ENCODE results near the gene RANBP3.

- TF ChIP-seq EZH2 (optimal IDR thresholded peaks at IDR 0.05; ENCODE audit: low read depth, low read length) (no peak), CTCF (IDR thresholded peaks at IDR 0.05; ENCODE audit: low read length) (no peak), EZH2phosphoT487 (IDR thresholded peaks at IDR 0.05; ENCODE audit: low read length) (no peak)
Measured at GRCh38 chr19:5880196-5880595, 97.7 kb downstream of the RANBP3 start.

Data from MM.1S (cell line).